22Rv1 (cell line): ENCODE data around the gene LTBR.
A peak's percentile ranks its signal among the peaks of the same experiment; 100 is the strongest.

Experiments used
- H3K27ac ChIP-seq: fragments of 450-650 bp; 2 replicates; pipeline ENCODE4 v1.5.1; 2017
- CTCF ChIP-seq: fragments of 450-650 bp; IDR thresholded peaks from 2 replicates; pipeline ENCODE4 v1.5.1; 2017; ENCODE audit warnings: mild to moderate bottlenecking
- ZFX ChIP-seq: fragments of 450-650 bp; IDR thresholded peaks from 2 replicates; pipeline ENCODE4 v1.6.1; 2017; ENCODE audit warnings: antibody characterized with exemption, borderline replicate concordance

The LTBR gene

GRCh38 chr12:6367065-6367968 lies 16.6 kb upstream of the LTBR start:
- peak overlapping the region; percentile 49 for H3K27ac ChIP-seq
- TF ChIP-seq CTCF (0 out of 2 replicates have a peak, but pooled peaks have one; percentile 23), ZFX (no peak)

DNA sequence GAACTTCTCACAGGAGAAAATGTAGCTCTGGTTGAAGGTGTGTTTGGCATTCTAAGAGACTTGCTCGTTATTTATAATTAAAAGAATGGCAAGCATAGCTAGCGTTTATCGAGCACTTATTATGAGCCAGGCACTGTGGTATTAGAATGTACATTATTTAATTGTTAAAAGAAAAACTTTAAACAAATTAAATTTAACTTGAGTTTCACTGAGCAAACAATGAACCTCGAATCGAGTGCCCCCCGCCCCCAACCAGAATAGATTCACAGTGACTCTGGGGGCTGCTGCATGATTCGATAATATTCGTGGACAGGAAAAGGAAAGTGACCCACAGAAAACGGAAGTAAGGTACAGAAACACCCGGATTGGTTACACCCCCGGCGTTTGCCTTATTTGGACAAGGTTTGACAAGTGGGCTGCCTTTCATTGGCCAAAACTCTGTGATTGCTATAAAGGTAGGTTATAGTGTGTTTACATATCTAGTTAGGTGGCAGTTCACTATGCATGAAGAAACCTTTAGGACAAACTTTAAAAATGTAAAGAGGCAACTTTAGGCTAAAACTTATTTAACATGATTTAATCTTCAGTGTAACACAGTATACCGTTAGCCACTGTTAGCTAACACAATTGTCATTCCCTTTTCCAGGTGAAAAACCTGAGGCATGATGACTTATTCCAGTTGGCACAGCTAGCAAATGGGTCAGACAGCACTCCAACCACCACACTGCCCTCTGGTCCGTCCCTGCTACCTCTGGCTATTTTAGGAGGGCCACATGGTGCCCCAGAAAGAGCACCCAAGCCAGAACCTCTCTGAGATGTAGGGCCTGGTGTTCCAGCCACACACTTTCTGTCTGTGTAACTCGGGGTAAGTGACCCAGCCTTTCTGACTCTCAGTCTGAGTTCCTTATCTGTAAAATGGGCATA lies 15.7 kb upstream of the LTBR start:
- TF ChIP-seq ZFX, result no peak
- TF ChIP-seq CTCF, result no peak
- peak overlapping the region; percentile 49 for H3K27ac ChIP-seq

GRCh38 chr12:6368906-6369525 lies 14.9 kb upstream of the LTBR start:
- TF ChIP-seq CTCF, result no peak
- TF ChIP-seq ZFX, result no peak
- H3K27ac ChIP-seq, result peak overlapping the region; percentile 49

- no peak for TF ChIP-seq ZFX
- TF ChIP-seq CTCF, result no peak
- H3K27ac ChIP-seq, result peak overlapping the region; percentile 98
Observed at GRCh38 chr12:6369916-6370575, 13.9 kb upstream of the LTBR start.

GRCh38 chr12:6370576-6370935 lies 13.4 kb upstream of the LTBR start:
- H3K27ac ChIP-seq, result peak overlapping the region; percentile 98
- no peak for TF ChIP-seq ZFX
- TF ChIP-seq CTCF, result no peak

DNA sequence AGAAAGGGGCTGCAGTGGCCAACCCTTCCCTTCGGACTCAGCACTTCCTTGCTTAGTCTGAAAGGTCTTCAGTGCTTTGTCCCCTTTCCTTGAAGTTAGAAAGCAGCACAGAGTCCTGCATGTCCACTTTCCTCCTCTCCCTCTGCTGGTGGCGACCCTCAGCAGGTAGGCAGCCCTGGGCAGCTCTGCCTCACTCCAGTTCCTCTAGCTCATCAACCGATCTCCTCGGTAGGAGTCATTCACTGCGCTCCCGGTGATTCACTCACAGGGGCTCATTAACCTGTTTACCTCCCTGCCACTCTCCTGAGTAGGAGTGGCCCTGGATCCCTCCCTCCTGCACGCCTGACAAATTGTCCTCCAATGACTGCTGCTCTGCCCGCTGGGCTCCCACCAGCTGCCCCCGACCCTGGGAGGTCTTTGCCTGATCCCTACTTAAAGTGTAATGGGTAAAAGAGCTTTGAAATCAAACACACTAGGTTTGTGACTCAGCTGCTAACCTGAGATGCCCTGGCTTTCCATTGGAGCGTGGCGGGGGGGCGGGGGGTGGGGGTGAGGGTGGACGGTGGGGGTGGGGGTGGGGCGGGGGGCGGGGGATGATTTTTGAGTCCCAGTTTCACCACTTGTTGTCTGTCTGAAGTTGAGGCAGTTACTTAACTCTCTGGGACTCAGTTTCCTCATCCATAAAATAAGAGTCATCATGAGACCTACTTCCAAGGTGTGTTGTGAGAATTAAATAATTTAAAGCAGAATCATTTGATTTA lies 12.8 kb upstream of the LTBR start:
- TF ChIP-seq CTCF, result no peak
- TF ChIP-seq ZFX, result no peak
- peak overlapping the region; percentile 98 for H3K27ac ChIP-seq
